DLD1 (cell line): ENCODE data around the gene CX3CR1.

Experiments
- in situ Hi-C: cut with HindIII; loops from 2 replicates; pipeline ENCODE4 v1.10.0; 2017; ENCODE audit warnings: low sequenced_read_pairs

Gene CX3CR1

GRCh38 chr3:39271363-39271914 is 8.4 kb downstream of the CX3CR1 start:
- in situ Hi-C loops, result no loop called here

DNA sequence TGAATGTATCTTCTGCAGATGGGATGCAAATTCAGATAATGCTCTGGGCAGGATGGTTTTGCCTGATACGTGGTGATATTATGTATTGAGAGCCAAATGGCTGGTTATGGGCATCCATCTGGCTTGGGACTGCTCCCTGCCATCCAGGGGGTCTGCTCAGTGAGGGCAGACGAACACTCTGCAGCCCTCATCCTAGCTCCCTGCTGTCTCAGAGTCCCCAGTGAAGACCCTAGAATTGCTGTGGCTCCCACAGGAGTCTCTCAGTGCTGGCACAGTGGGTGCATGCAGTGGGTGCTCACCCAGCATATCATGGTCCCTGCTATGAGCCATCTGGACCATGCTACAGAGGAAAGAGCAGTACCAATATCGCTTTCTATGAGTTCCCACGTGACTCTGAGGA is 10.3 kb downstream of the CX3CR1 start:
- in situ Hi-C loops, result no loop called here

DNA sequence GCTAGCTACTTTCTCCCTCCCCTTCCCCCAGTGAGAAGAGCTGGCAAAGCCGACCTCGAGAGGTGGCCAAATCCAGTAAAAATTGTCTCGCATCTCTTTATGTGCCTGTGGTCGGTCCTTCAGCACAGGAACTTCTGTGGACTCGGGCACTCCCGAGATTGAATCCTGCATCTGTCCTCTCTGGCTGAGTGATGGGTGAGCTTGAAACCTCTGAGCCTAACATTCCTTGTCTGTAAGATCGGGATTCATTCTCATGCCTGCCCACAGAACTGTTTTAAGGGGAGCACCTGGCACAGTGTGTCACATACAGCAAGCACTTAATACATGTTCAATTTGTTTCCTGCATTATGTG is 11.3 kb downstream of the CX3CR1 start:
- in situ Hi-C loops, result no loop called here

GRCh38 chr3:39267631-39268548 is 11.9 kb downstream of the CX3CR1 start:
- in situ Hi-C loops, result no loop called here

GRCh38 chr3:39264053-39264452 is 15.8 kb downstream of the CX3CR1 start:
- in situ Hi-C loops, result loop anchor here (5.0 kb wide), 1 partner anchor 72 kb away; the partner anchor contains the start of gene XIRP1

- in situ Hi-C loops, result loop anchor here (5.0 kb wide), 1 partner anchor 71 kb away; the partner anchor contains the start of gene XIRP1
Measured at GRCh38 chr3:39263576-39263975, 16.3 kb downstream of the CX3CR1 start.

GRCh38 chr3:39262846-39263245 is 17.0 kb downstream of the CX3CR1 start:
- in situ Hi-C loops, result loop anchor here (5.0 kb wide), 1 partner anchor 71 kb away; the partner anchor contains the start of gene XIRP1

- in situ Hi-C loops, result loop anchor here (5.0 kb wide), 1 partner anchor 69 kb away; the partner anchor contains the start of gene XIRP1
Measured at GRCh38 chr3:39261726-39262125, 18.1 kb downstream of the CX3CR1 start.

GRCh38 chr3:39260957-39261356 is 18.9 kb downstream of the CX3CR1 start:
- in situ Hi-C loops, result loop anchor here (5.0 kb wide), 1 partner anchor 69 kb away; the partner anchor contains the start of gene XIRP1

- in situ Hi-C loops, result loop anchor here (5.0 kb wide), 1 partner anchor 68 kb away; the partner anchor contains the start of gene XIRP1
Measured at GRCh38 chr3:39260318-39260717, 19.5 kb downstream of the CX3CR1 start.

DNA sequence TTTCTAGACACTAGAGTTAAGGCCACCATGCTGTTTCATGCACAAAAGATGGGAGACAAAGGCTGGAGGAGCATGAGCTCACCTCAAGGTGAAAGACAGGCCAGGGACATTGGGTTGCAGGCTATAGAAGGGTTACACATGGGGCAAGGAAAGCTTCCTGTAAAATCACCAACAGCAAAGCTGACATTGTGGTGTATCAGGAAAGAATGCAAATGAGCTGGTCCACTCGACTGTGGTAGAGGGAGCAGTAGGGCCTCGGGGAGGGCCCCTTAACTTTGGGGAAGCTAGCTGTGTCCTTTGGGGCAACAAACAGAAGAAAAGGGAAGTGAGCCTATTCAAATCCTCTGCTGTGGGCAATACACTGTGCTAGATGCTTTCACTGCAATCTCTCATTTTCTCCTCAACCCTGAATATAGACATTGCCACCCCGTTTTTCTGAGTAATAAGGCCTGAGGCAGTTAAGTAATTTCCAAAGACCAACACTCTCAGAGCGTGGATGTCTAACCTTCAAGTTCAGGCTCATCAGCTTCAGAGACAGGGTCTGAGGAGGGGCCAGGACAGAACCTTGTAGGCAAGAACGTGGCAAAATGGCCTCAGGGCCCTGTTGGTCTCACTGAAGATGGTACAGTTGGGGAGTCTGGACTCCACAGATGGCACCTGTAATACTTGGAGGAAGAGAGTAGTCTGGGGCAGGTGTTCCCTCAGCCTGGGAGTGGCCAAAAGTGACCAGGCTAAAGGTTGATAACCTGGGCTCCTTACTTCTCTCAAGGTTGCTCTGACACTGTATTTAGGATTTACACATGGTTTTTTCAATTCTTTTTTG is 24.1 kb downstream of the CX3CR1 start:
- in situ Hi-C loops, result no loop called here

GRCh38 chr3:39254806-39255449 is 24.9 kb downstream of the CX3CR1 start:
- in situ Hi-C loops, result no loop called here

DNA sequence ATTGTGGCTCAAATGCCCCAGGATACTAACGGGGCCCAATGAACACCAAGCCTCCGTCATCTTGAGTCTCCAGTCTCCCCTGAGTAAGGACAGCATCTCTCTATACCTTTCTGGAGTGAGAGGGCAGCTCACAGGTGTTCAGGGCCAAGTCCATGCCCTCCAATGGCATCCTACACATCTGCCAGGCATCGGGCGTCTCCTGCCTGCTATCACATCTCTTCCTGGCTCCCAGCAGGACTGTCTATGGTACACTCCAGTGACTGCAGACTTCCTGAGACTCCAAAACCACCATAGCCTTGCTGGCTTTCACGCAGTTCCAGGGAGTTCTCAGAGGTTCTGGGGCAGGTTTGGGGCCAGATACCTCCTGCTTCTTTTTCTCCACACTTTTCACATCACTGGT is 28.3 kb downstream of the CX3CR1 start:
- in situ Hi-C loops, result no loop called here

DNA sequence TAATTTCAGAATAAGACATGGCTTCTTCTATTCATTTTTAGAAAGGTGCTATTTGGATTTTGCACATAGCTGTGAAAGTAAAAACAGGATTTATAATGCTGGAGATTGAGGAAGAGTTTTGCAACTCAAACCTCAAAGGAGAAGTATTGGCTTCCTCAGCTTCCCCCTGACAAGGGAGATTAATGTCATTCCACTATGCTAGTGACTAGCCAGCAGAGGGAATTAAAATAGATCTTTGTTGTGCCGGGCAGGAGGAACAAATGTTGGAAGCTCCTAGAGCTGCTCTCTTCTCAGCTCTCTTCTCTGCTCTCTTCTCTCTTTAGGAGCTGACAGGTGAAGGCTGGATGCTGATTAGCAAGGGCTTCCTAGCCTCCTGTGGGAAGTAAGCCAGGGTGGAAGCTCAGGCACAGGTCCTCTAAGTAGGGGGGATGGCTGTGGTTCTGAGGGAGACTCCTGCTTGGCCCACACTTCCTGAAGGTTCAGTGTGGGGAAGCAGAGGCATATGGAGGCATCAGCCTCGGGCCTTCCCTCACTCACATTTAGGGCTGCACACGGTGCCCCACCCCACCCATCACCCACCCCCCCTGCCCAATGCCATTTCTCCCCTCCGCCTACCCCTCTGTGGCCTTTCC is 29.6 kb downstream of the CX3CR1 start:
- in situ Hi-C loops, result no loop called here

DNA sequence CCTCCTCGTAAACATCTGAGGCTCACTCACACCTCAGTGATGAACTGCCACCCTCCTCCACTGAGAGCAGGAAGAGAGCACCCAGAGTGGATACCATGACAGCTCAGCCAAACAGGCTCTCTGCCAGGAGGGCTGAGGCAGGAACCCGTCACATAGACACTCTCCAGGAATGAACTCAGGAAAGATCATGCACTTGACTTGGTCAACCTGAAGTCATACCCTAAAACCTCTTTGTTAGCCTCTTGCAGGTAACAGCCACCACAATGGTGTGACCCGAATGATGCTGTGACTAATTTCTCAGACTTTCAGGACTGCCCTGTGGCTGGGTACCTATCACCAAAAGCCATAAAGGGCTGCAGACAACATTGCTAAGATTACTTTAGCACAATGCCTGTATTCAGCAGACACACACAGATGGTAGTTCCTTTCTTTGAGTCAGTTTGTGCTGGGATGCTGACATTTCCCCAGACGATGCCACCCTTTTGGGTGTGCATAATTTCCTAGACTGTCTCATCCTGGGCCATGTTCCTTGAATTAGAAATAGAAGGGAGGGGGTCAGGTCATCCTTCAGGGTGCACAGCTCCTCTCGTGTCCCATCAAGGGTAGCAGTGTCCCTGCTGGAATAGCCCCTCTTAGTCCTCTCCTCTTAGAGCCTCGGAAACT is 30.3 kb downstream of the CX3CR1 start:
- in situ Hi-C loops, result no loop called here

DNA sequence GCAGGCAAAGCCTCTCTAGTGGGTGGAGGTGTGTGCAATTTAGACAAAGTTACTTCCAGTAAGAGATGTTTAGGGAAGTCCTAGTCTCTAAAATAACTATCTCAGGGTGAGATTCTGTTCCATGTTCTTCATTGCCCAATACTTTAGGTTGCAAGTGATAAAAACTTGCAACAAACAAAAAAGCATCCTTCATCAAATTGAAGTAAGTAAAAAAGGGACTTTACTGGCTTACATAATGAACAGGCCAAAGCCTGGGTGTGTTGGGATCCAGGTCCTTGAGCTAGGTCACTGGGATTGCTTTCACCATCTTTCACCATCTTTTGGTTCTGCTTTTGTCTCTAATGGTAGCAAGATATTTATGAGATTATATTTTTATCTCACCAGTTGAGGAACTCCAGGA is 38.3 kb downstream of the CX3CR1 start:
- in situ Hi-C loops, result no loop called here

DNA sequence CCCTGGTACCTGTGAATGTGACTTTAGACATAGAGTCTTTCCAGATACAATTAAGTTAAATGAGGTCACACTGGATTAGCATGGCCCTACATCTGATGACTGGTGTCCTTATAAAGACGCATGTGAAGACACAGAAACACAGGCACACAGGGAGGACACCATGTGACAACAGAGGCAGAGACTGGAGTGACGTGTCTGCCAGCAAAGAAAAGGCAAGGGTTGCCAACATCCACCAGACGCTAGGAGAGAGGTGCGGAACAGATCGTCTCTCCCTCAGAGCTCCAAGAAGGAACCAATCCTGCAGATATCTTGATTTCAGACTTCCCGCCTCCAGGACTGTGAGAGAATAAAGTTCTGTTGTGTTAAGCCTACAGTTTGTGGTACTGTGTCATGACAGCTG is 42.8 kb downstream of the CX3CR1 start:
- in situ Hi-C loops, result no loop called here

DNA sequence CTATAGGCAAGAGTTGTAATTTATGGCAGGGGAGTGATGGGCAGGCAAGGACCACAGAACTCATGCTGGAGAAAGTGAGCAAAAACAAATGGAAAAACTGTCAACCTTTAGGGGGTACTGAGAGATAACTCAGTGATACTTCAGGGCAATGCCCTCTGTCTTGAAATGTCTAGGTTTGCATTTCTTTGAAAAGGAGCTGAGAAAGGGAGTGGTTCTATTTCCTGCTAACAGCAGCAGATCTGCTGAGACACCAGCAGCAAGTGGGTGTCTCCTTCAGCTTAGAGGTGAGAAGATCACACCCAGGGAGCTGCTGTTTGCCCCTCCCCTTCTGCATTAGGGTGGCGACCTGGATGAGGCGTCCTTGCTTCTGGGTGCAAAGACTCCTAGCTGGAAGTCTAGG is 45.2 kb downstream of the CX3CR1 start:
- in situ Hi-C loops, result no loop called here

DNA sequence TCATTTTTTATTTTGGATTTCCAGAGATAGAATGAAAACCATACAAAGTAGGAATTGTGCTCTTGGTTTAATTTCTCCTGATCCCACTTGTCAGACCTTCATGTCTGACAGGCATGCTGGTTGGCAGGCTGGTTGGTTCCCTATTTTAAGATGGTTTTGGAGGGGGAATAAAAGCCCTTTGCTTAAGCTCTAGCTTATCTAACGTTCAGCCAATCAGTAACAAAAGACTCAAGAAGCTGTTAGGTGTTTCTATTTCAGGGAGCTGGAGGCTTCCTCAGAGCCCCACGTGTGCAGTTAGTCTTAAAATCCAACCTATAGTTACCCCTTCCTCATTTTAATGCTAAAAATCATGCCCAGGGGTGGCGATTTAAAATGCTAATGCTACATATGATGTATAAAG is 47.0 kb downstream of the CX3CR1 start:
- in situ Hi-C loops, result no loop called here

- in situ Hi-C loops, result no loop called here
Measured at GRCh38 chr3:39230453-39230852, 49.4 kb downstream of the CX3CR1 start.
